Lower lobe of right lung (tissue), 2 donors: ENCODE measurements around the gene CLCF1. TPM values are rescaled to one million over a fixed set of nuclear protein-coding genes. Genes with fewer than 3 reads are reported as not detected.

Experiments used
- ATAC-seq, 2 donors: fragments of 200-7000 bp; cut with Tn5 transposase; one replicate each; pipeline ENCODE4 v1.9.1; 2020 to 2022; ENCODE audit warnings: mild to moderate bottlenecking in 2 of 2, moderate library complexity in 2 of 2
- DNase-seq: peaks from one replicate; pipeline ENCODE4 v3.0.0-alpha.2; 2020
- H3K27ac ChIP-seq: fragments of 200-600 bp; one replicate; pipeline ENCODE4 v1.8.0; 2022
- H3K27me3 ChIP-seq: fragments of 200-600 bp; one replicate; pipeline ENCODE4 v1.8.0; 2022; ENCODE audit warnings: low read depth
- H3K36me3 ChIP-seq: fragments of 200-600 bp; one replicate; pipeline ENCODE4 v1.8.0; 2022; ENCODE audit warnings: mild to moderate bottlenecking
- H3K4me1 ChIP-seq: fragments of 200-600 bp; one replicate; pipeline ENCODE4 v1.8.0; 2022
- H3K4me3 ChIP-seq: fragments of 200-600 bp; one replicate; pipeline ENCODE4 v1.8.0; 2022; ENCODE audit warnings: mild to moderate bottlenecking
- H3K9me3 ChIP-seq: fragments of 200-600 bp; one replicate; pipeline ENCODE4 v1.8.0; 2022
- CTCF ChIP-seq: fragments of 200-600 bp; IDR thresholded peaks from one replicate; pipeline ENCODE4 v1.8.0; 2022; ENCODE audit warnings: antibody characterized with exemption, mild to moderate bottlenecking
- intact Hi-C: fragments of 100-400 bp; cut with DNase I; formaldehyde crosslinking; loops from one replicate; pipeline ENCODE4 v1.11.0; 2022
- long read RNA-seq: library from polyadenylated mRNA; unstranded; transcript quantifications from one replicate; pipeline ENCODE4 v2.0.0, GENCODE V29; 2021
- total RNA-seq: library from RNA; stranded (reverse); fragmentation: NEBNext Ultra II Directional; extraction: Animal tissue kit (Norgen Biotek cat#: 25700); gene quantifications from one replicate; pipeline ENCODE4 v1.2.1, GENCODE V29; 2021
- donor health status: DM: no; HTN: yes; CAD: no; lungs with severe emphysema.

The CLCF1 gene
- total RNA-seq: 3.7 TPM
- long read RNA-seq, partial matches to known transcripts: 0 of 9 reads
- long read RNA-seq, other reads (novel, unspliced or antisense): 6 of 9 reads

GRCh38 chr11:67372993-67373647 lies at the start of gene CLCF1:
Gene CLCF1 (minus strand): TSS chr11:67373598. CDS start chr11:67373539, 59 bp downstream.
- intact Hi-C loops: no loop called here
- DNase-seq: peak; percentile 81
- H3K36me3 ChIP-seq: no peaks in the 10 kb centered on the region
- H3K4me1 ChIP-seq: peaks cover 50% of the 10 kb centered on the region
- H3K27ac ChIP-seq: peak within 1 kb of the TSS; percentile 91
- H3K27me3 ChIP-seq: no peaks in the 10 kb centered on the region
- no peaks in the 10 kb centered on the region for H3K9me3 ChIP-seq
- peak; percentile 59 to 69 for ATAC-seq
- H3K4me3 ChIP-seq: peak within 1 kb of the TSS; percentile 71
- TF ChIP-seq CTCF: no peak

- ATAC-seq (no peak), DNase-seq (no peak)
- no peak overlapping the region for H3K4me3 ChIP-seq
- H3K27me3 ChIP-seq: no peaks in the 10 kb centered on the region
- TF ChIP-seq CTCF: no peak
- H3K9me3 ChIP-seq: no peaks in the 10 kb centered on the region
- intact Hi-C loops: no loop called here
- peaks cover 35% of the 10 kb centered on the region for H3K4me1 ChIP-seq
- H3K36me3 ChIP-seq: no peaks in the 10 kb centered on the region
- no peak overlapping the region for H3K27ac ChIP-seq
Measured at GRCh38 chr11:67422891-67423290, 49.5 kb upstream of the CLCF1 start.

- DNase-seq (no peak), ATAC-seq (peak in 1 of 2 donors; percentile 23)
- peaks cover 37% of the 10 kb centered on the region for H3K4me1 ChIP-seq
- H3K27ac ChIP-seq: peak overlapping the region; percentile 91
- H3K4me3 ChIP-seq: peak overlapping the region; percentile 66
- intact Hi-C loops: no loop called here
- TF ChIP-seq CTCF: no peak
- no peaks in the 10 kb centered on the region for H3K27me3 ChIP-seq
- no peaks in the 10 kb centered on the region for H3K9me3 ChIP-seq
- H3K36me3 ChIP-seq: no peaks in the 10 kb centered on the region
Measured at GRCh38 chr11:67421430-67422031, 48.1 kb upstream of the CLCF1 start.

GRCh38 chr11:67420646-67421429 lies 47.4 kb upstream of the CLCF1 start:
- Histone ChIP-seq H3K27me3 (no peaks in the 10 kb centered on the region), H3K36me3 (no peaks in the 10 kb centered on the region), H3K9me3 (no peaks in the 10 kb centered on the region), H3K27ac (peak overlapping the region; percentile 91), H3K4me3 (peak overlapping the region; percentile 66), H3K4me1 (peaks cover 44% of the 10 kb centered on the region)
- ATAC-seq (peak; percentile 97), DNase-seq (peak; percentile 98)
- no peak for TF ChIP-seq CTCF
- intact Hi-C loops: no loop called here

GRCh38 chr11:67420147-67420645 lies 46.8 kb upstream of the CLCF1 start:
- intact Hi-C loops: no loop called here

More at GRCh38 chr11:67420147-67420645, 46.8 kb upstream of the CLCF1 start:
- no peak for DNase-seq
- Histone ChIP-seq H3K27me3 (no peaks in the 10 kb centered on the region), H3K4me3 (peak overlapping the region; percentile 66), H3K27ac (peak overlapping the region; percentile 91), H3K9me3 (no peaks in the 10 kb centered on the region), H3K36me3 (no peaks in the 10 kb centered on the region), H3K4me1 (peaks cover 49% of the 10 kb centered on the region)
- ATAC-seq: no peak
- TF ChIP-seq CTCF: no peak
